ENCODE results near the gene KDM3B. TPM values are rescaled to one million over a fixed set of nuclear protein-coding genes. Genes with fewer than 3 reads are reported as not detected.

Gene KDM3B
- total and polyA plus RNA-seq, 9 of the 15 experiments (the other 6 are each of a cell fraction or from before 2014, with no cell fraction given), result 13.8 to 62.8 (median 41.9) TPM

- TF ChIP-seq RBBP5 (IDR thresholded peaks at IDR 0.05; ENCODE audit: borderline replicate concordance, insufficient read depth, low read length, poor library complexity, severe bottlenecking) (peak; percentile 51), UBTF (IDR thresholded peaks at IDR 0.05; ENCODE audit: borderline replicate concordance in 1 of 2, low read depth in 2 of 2, low read length in 2 of 2) (peak; percentile 98 to 99), POLR2AphosphoS5 (IDR thresholded peaks at IDR 0.05; ENCODE audit: control insufficient read depth, insufficient read depth, low read depth, low read length) (0 out of 2 replicates have a peak, but pooled peaks have one; percentile 28), RBM39 (optimal IDR thresholded peaks at IDR 0.05; ENCODE audit: low read depth, low read length) (no peak), POLR2A (conservative IDR thresholded peaks at IDR 0.05) (peak; percentile 65), TSHZ1 (CRISPR knock-in tag; IDR thresholded peaks at IDR 0.05) (no peak), CTCF (IDR thresholded peaks at IDR 0.05 in 2 of 3, conservative IDR thresholded peaks at IDR 0.05 in 1 of 3; ENCODE audit: insufficient read depth in 2 of 3, low read depth in 1 of 3, low read length in 3 of 3) (peak; percentile 39 to 67 (median 50); a peak in 5 of 6 replicates), FIP1L1 (IDR thresholded peaks at IDR 0.05; ENCODE audit: low read depth, low read length, poor library complexity, severe bottlenecking) (no peak), SMAD4 (CRISPR knock-in tag; conservative IDR thresholded peaks at IDR 0.05) (0 out of 2 replicates have a peak, but pooled peaks have one; percentile 11), FOXP1 (CRISPR knock-in tag; IDR thresholded peaks at IDR 0.05) (peak; percentile 38), ZNF561 (CRISPR knock-in tag; conservative IDR thresholded peaks at IDR 0.05) (no peak), GABPB1 (CRISPR knock-in tag; IDR thresholded peaks at IDR 0.05) (peak; percentile 36; the same call in 1 of the 2 replicates), FOXM1 (IDR thresholded peaks at IDR 0.05; ENCODE audit: low read depth) (no peak), FOXM1 (CRISPR knock-in tag; IDR thresholded peaks at IDR 0.05; ENCODE audit: low read depth) (peak; percentile 88; the same call in 1 of the 2 replicates), HMG20B (CRISPR knock-in tag; IDR thresholded peaks at IDR 0.05) (no peak), PHB (CRISPR knock-in tag; IDR thresholded peaks at IDR 0.05) (0 out of 2 replicates have a peak, but pooled peaks have one; percentile 54), ILF3 (IDR thresholded peaks at IDR 0.05; ENCODE audit: borderline replicate concordance) (peak; percentile 69; the same call in 1 of the 2 replicates), CHD2 (IDR thresholded peaks at IDR 0.05; ENCODE audit: low read depth, low read length) (no peak), ZNF77 (CRISPR knock-in tag; IDR thresholded peaks at IDR 0.05) (no peak), FOXA3 (CRISPR knock-in tag; conservative IDR thresholded peaks at IDR 0.05 in 1 of 2, IDR thresholded peaks at IDR 0.05 in 1 of 2) (peak in 1 of 2 experiments; percentile 65; a peak in 1 of 4 replicates)
These were observed 456 bp downstream of the KDM3B start (continued) for GRCh38 chr5:138352722-138353559.
